Suprapubic skin (tissue), 3 donors: ENCODE data around the gene FCMR.

Experiments used
- EP300 ChIP-seq: sonication (generic); formaldehyde crosslinking; IDR thresholded peaks from one replicate; pipeline ENCODE4 v1.6.1; 2017; ENCODE audit warnings: antibody characterized with exemption
- POLR2A ChIP-seq, 2 donors: fragments of 450-650 bp; IDR thresholded peaks; one replicate each; pipeline ENCODE4 v1.6.1; 2017; ENCODE audit warnings: antibody characterized with exemption in 2 of 2, mild to moderate bottlenecking in 2 of 2, moderate library complexity in 2 of 2
- TF ChIP-seq, protein P1 (sequence below), 2 donors: fragments of 200-600 bp in 1 of 2; fragments of 450-650 bp in 1 of 2; sonication (generic) in 1 of 2; IDR thresholded peaks; one replicate each; pipeline ENCODE4 v1.5.1; 2016 to 2019; ENCODE audit warnings: antibody characterized with exemption in 2 of 2, mild to moderate bottlenecking in 1 of 2, moderate library complexity in 1 of 2

- TF ChIP-seq, protein P1, sequence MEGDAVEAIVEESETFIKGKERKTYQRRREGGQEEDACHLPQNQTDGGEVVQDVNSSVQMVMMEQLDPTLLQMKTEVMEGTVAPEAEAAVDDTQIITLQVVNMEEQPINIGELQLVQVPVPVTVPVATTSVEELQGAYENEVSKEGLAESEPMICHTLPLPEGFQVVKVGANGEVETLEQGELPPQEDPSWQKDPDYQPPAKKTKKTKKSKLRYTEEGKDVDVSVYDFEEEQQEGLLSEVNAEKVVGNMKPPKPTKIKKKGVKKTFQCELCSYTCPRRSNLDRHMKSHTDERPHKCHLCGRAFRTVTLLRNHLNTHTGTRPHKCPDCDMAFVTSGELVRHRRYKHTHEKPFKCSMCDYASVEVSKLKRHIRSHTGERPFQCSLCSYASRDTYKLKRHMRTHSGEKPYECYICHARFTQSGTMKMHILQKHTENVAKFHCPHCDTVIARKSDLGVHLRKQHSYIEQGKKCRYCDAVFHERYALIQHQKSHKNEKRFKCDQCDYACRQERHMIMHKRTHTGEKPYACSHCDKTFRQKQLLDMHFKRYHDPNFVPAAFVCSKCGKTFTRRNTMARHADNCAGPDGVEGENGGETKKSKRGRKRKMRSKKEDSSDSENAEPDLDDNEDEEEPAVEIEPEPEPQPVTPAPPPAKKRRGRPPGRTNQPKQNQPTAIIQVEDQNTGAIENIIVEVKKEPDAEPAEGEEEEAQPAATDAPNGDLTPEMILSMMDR (IDR thresholded peaks at IDR 0.05) = no peak
- no peak for TF ChIP-seq POLR2A (IDR thresholded peaks at IDR 0.05)
- TF ChIP-seq EP300 = no peak
These were observed 13.7 kb downstream of the FCMR start for GRCh38 chr1:206908038-206908437.
